DOHH2 (cell line): ENCODE results near the gene RPL9.

ENCODE experiments used
- EZH2phosphoT487 ChIP-seq: fragments of 200-600 bp; sonication (generic); IDR thresholded peaks from 2 replicates; pipeline ENCODE4 v1.6.1; 2017; ENCODE audit warnings: borderline replicate concordance, mild to moderate bottlenecking, antibody characterized with exemption, low read length, moderate library complexity, mixed read lengths
- TF ChIP-seq, protein P1 (sequence below): fragments of 200-600 bp; sonication (generic); IDR thresholded peaks from one replicate; pipeline ENCODE4 v1.5.1; 2014; ENCODE audit warnings: antibody characterized with exemption, mild to moderate bottlenecking, low read depth, low read length; ENCODE audit not compliant: poor library complexity, severe bottlenecking

DNA sequence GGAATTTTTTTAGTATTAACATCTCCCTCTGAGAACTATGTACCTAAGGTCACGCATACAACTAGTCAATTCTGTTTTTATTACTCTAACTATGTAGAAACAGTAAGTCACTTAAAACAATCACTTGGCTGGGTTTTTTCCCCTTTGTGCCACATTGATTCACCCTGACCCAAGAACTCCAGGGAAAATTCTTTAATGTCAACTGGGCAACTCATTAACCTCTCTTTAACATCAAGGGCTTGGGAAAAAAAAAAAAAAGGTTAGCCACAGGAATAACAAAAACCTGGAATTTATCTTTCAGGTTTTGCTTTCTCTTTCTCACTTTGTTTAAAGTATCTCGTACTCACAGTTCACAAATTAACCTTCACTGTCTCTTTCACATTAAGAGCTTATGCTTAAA, 8.1 kb downstream of the RPL9 start:
- TF ChIP-seq, protein P1, sequence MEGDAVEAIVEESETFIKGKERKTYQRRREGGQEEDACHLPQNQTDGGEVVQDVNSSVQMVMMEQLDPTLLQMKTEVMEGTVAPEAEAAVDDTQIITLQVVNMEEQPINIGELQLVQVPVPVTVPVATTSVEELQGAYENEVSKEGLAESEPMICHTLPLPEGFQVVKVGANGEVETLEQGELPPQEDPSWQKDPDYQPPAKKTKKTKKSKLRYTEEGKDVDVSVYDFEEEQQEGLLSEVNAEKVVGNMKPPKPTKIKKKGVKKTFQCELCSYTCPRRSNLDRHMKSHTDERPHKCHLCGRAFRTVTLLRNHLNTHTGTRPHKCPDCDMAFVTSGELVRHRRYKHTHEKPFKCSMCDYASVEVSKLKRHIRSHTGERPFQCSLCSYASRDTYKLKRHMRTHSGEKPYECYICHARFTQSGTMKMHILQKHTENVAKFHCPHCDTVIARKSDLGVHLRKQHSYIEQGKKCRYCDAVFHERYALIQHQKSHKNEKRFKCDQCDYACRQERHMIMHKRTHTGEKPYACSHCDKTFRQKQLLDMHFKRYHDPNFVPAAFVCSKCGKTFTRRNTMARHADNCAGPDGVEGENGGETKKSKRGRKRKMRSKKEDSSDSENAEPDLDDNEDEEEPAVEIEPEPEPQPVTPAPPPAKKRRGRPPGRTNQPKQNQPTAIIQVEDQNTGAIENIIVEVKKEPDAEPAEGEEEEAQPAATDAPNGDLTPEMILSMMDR: no peak
- no peak for TF ChIP-seq EZH2phosphoT487
